GM04504 (cell line): Measurements from ENCODE around the gene NPDC1.
A peak's percentile ranks its signal among the peaks of the same experiment; 100 is the strongest.

Source experiments
- DNase-seq: peaks from one replicate; pipeline ENCODE4 v3.0.0-alpha.2; 2012; ENCODE audit warnings: low read depth

The NPDC1 gene

DNA sequence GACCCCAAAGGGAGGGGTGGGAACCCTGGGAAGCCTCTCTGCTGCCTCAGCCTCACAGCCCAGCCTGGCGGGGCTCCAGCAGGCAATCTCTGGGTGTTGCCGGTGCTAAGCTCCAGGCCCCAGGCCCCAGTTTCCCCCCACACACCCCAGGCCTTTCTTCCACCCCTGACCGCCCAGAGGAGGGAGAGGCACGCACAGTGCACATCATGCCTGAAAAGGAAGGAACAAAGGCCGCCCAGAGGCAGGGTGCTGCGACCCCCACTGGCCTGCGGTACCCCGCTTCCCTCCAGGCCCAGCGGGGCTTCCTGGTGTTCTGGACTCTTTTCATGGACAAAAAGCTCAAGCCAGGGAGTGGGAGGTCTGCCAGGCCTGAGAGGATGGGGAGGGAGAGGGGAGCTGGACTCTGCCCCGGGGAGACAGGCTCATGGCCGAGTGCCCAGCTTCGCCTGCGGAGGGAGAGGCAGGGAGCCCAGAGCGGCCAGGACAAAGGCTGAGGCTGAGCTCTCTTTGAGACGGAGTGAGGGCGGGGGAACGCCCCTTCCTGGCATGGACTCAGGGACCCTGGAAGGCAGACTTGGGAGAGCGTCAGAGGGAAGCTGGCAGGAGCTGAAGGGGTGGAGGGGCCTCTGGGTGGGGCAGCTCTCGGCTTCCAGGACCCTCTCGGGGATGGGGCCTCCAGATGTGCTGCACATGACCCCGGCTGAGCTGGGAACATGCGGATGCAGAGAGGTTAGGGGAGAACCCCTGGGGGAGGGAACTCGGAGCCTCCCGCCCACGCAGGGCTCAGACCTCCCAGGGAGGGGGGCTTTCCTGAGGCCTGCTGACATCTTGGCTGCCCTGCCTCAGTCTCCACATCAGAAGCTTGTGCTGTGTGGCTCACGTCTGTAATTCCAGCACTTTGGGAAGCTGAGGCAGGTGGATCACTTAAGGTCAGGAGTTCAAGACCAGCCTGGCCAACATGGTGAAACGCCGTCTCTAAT lies 9.7 kb upstream of the NPDC1 start:
- peak; percentile 52 for DNase-seq

DNA sequence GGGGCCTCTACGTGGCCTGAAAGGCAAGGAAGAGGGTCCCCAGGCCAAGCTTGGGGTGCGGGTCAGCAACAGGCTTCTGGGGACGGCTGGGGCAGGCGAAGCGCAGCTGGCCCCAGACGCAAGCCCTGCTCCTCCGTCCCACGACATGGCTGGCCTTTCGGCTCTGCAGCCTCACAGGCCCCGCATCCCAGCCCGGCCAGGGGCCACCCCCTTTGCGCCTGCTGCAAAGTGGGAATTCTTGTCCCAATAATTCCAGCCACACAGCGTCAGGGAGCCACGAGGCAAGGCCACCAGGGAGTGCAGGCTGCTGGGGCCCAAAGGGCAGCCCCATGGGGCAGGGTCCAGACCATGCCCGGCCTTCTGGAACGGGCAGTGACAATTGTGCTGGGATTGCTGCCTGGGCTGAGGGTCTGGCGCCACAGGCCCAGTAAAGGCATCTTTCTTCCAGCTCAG lies 9.0 kb upstream of the NPDC1 start:
- DNase-seq, result no peak

DNA sequence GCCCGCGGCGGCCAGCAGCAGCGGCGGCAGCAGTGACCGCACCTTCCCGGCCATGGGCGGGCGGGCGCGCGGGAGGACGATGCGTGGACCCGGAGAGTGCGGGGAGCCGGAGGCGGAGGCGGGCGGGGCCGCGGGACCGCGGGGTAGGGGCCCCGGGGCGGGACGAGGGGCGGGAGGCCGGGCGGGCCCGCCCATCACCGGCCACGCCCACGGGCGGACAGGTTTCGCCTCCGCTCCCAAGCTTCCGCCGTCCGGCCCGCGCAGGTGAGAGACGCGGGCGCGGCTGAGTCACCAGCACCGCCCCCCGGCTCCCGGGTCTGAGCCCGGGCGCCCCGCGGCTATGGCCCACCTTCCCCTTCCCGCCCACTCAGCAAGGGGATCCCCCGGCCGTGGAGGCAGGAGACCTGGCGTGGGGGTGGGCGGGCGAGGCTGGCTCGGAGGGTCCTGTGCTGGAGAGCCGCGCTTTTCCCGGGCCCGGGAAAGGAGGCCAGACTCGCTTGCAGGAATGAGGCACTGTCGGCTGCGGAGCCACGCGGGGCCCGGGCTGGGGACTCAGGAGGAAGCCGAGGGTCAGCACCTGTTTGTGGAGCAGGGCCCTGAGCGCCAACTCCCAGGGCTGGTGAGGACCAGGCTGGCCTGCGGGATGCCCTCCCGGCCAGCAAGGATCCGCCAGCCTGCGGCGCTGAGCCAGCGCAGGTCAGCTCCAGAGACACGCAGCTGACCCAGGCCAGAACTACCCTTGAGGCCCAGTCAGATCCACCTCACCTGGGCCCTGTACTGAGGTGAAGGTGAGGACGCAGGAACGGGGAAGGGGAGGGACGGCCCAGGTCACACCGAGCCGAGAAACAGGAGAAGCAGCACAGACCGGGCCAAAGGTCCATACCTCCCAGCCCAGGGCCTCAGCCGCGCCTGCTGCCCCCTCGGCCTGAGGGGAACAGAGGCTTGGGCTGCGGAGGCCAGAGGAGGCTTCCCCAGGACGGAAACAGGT lies 8.3 kb upstream of the NPDC1 start, which contains the start of gene ENTPD2:
ENTPD2 (minus strand) TSS at position 118 of the 988 bp plus-strand sequence; CDS start at position 54, 64 bp downstream.
- DNase-seq, result no peak

DNA sequence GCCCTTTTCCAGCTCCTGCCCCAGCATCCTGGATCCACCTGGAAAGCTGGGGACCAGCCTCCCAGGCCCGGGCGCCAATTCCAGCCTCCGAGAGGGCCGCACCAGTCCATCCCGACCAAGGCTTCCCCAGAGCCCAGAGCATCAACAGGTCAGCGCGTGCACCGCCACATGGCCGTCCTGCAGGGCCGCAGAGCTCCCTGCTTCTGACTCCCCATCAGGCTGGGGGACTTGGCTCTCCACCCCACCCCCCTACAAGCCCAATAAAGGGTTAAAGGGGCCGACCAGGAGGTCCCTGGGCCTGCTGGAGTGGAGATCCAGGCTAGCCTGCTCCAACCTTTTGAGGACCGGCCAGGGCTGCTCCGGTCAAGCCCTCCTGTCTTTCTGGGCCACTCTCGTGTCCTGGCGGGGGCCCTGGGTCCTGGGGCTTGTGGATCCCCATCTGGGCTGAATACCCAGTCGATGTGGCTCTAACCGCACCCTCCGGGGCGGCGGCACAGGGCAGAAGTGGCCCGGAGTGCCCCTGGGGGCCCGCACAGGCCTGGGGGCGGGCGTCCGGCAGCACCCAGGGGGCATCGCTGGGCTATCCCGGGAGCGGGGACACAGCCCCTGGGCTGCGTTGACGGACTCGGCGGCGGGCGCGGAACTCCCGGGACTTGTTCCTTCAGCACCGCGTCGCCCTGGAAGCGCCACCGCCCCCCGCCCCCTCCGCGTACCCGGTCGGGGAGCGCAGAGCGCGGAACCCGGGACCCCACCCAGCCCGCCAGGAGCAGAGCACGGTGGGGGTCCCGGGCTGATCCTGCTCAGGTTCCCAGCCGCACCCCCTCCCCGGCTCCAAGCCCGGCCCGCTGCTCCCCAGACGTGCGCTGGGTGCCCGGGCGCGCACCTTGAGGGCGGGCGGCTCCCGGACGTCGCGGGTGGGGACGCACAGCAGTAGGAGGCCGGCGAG lies 7.3 kb upstream of the NPDC1 start:
- no peak for DNase-seq

DNA sequence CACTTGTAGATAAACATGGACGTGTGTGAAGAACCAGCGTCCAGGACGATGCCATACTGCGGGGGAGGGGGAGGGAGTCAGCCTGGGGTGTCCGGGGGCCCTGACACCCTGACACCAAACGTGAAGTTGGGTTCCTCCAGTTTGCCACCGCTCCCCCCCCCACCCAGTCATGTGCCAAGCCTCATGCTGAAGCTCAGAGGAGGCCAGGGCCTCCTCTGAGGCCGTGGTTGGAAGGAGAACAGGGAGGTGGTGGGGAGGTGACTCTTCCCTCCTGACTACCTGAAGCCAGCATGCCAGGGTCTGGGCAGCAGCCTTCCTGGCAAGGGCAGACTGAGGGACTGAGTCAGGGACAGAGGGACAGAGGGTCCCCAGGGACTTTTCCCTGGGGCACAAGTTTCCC lies 6.3 kb upstream of the NPDC1 start:
- DNase-seq, result no peak

DNA sequence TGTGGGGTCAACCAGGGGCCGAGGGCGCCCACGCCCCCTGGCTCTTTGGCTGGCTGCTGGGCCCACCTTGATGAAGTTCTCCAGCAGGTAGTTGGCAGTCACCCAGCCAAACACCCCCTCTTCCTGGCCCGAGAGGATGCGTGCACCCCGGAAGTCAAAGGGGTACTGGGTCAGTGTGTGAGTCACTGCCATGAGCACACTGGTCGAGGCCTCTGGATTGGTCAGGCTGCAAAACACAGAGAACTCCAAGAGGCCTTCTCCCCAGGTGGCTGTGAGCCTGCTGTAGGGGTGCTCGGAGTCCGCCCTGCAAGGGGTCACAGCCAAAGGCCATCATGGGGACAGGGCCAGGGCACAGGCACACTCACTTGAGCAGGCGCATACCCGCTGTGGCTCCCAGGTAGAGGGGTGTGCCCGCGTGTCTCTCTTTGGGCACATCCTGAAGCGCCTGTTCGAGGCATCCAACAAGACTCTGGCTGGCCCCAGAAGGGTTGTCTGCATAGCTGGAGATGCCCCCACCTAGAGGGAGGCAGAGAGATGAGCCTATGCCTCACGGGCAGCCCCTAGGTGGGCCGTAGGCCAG lies 5.3 kb upstream of the NPDC1 start:
- no peak for DNase-seq

DNA sequence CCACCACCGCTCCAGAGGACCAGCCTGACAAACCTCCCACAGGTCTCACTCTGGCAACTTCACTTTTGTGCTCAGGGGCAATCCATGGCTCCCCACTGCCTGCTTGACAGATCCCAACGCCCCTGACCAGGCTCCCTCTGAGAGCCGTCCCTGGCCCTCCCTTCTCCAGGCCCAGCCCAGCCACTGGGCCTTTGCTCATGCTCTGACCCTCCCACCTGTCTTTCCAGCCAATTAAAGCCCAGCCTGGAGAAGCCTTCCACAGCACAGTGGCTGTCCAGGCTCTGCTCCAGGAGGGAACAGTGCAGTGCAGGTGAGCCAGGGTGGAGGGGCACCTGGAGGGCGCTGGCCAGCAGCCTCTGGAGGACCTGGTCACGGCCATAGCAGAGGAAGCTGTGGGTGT lies 4.6 kb upstream of the NPDC1 start:
- DNase-seq, result no peak

DNA sequence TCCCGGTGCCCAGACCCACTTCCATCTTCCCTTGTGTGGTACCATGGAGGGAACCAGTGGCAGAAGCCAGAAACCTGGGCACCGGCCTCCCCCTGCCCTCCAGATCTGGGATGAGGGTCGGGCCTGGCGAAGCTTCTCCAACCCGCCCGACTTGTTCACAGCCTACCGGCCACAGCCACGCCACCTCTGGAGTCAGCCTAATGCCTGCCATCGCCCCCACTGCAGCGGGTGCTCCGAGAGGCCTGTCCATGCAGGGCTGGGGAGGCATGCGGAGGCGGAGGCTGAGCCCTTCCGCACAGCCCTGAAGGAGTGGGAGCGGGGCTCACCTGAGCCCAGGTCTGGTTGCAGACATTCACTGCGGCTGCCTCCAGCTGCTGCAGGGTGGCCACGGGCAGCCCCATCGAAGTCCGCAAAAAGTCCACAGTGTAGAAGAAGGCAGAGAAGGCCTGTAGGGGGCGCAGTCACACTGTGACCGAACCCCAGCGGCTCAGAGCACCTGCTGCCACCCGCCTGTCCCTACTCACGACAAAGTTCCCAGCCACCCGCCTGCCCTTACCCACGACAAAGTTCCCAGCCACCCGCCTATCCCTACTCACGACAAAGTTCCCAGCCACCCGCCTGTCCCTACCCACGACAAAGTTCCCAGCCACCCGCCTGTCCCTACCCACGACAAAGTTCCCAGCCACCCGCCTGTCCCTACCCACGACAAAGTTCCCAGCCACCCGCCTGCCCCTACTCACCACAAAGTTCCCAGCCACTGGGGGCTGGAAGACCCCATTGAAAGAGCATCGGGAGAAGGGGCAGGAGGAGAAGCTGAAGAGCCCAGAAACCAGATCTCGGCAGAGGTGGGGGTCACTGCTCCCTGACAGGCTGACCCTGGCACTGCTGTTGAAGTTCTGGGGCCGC lies 3.8 kb upstream of the NPDC1 start:
- DNase-seq, result no peak

DNA sequence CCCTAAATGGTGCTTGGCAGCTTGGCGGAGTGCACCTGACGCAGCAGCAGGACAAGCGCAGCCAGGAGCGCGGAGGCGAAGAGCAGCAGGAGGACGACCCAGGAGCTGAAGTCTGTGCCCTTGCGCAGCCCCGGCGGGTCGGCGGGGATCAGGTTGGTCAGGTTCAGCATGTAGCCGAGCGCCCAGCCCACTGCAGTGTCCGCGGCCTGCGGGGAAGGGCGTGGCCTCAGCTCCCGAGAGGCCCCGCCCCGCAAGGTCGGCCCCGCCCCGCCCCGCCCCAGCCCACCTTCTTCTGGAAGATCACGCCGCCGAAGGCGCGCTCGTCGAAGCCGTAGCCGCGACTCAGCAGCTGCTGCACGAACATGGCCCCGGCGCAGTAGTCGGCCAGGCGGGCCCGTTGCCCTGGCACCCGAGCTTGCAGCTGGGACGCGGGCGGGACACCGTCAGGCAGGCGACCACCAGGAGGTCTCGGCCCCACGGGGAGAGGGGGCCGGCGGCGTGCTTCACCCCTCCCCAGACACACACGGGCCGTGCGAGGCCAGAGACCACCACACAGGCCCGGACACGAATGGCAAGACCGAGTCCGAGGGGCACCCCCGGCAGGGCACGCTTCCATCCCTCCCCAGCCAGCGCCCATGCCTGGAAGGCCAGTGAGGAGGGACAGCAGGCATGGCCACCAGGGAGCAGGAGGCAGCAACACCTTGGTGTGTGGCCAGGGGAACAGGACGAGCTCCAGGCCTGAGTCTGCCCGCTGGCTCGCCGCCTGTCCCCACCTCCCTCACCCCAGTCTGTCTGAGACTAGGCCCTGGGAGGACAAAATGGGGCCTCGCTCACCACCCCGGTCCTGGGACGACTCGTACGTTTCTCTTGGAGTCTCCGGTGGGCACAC lies 2.9 kb upstream of the NPDC1 start:
- DNase-seq, result no peak

DNA sequence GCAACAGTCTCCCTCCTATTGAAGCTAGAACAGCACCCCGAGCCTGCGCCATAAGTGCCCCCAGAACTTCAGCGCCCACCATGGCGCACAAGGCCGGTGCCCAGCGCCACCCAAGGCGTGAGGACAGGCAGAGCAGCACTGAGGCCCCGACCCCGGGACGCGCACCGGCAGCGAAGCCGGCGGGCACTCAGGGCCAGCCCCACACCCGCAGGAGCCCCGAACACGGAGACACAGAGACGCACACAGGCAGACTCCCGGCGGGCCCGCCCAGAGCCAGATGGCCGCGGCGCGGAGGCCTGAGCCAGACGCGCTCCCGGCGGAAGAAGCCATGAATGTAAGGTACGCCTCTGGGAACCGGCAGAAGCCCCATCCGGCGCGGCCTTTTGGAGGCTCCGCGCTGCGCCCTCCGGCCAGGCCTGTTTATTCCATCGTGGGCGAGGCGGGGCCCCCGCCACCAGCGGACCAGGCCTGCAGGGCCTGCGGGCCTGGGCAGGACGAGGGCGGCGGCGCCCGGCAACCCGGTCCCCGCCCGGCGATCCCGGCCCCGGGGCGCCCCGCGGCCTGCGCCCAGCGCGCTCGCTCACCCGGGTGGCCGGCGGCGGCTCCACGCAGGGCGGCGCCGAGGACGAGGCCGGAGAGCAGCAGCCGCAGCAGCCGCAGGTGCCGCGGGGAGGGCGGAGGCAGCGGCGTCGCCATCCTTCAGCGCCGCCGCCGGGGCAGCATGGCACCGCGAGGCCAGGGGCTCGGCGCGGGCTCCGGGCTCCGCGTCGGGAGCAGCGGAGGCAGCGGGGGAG lies 486 bp downstream of the NPDC1 start:
- no peak for DNase-seq

DNA sequence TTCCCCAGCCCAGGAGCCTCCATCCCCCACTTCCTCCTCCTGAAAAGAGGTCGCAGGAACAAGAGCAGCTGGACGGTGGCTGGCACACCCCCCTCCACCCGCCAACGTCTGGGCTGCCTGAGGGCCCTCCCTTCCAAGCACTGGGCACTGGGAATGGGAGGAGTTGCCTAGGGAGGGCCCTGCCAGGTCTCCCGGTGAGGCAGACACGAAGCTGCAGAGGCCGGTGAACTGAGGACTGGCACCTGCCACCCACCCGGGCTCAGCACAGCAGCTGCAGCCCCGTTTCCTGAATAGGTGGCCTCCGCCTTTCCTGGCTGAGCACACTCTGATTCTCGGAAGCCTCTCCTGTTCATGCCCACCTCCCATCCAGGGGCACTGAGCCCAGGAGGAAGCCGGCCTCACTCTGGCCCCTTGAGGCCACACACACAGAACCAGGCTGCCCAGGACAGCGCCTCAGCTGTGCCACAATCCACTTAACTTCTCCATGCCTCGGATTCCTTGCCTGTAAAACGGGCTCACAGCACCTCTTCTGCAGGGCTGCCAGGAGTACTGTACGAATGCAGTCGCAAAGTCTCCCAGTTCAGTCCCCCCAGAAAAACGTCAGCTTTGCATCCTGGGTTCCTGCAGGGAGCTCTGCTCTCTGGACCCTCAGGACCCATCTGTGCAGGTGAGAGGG lies 1.3 kb downstream of the NPDC1 start:
- DNase-seq, result no peak

DNA sequence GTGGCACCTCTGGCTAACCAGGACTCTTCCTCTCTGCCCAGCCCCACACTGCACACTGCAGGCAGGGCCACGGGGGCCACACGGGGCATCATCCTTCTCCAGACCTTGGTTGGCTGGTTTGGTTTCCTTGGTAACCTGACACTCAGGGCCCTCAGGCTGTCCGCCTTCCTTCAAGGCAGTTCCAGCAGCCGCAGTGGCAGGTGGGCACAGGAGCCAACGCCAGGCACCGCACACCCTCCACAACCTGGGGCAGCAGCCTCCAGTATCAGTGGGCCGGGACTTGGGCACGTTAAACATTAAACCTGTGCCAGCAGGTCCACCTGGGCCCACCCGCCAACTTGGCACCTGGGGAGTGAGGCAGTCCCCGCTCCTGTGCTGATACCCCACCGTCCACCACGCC lies 1.9 kb downstream of the NPDC1 start:
- no peak for DNase-seq

DNA sequence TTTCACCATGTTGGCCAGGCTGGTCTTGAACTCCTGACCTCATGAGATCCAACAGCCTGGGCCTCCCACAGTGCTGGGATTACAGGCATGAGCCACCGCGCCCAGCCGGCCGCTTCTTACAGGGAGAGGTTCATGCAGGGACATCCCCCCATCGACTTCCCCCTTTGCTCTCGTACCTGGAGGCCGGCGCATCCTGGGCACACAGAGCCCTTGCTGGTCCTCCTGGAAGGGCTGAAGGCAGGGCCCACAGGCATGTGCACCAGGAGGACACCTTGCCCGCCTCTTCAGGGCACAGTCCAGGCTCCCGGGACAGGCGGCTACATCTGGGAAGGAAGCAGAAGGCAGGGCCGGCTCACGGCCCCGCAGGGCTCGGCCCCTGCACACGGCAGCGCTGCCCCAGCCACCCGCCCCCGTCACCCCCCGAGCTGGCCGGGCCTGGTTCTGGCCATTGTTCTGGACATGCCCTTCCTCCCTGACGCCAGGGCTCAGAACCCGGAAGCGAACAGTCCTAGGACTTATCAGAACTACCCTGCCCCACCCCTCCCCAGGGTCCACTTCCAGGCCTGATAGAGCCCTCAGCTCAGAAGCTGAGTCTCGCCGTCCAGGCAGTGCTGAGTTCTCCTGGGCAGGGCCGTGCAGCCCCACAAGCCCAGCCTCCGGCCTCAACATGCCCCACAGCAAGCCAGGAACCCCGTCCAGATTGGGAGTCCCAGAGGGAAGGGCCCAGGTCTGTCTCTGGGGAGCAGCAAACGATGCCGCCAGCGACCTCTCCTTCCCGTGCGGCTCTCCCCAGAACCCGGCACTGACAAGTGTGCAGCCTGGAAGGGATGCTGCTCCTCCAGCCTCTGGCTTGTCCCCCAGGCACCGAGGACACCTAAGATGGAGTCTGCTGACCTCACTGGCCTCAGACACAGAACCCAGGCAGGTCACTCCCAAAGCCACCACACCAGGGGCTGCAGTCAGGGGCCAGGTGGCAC lies 2.9 kb downstream of the NPDC1 start:
- no peak for DNase-seq

DNA sequence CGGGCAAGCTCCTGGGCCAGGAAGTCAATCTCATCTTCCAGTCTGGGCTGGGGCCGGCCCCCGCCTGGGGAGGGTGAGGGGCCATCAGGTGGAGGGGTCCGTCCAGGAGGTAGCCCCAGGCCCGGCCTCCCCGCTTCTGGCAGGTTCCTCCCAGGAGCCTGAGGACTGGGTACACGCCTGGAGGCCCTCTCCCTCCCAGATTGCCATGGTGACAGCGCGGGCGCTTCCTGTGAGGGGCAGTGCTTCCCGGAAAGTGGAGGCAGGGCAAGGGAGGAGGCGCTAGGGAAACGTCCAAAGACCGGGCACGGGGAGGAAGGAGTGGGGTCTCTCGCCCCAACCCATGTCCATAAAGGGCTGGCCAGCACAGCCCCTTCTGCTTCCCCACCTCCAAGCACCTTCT lies 4.9 kb downstream of the NPDC1 start:
- DNase-seq, result no peak

DNA sequence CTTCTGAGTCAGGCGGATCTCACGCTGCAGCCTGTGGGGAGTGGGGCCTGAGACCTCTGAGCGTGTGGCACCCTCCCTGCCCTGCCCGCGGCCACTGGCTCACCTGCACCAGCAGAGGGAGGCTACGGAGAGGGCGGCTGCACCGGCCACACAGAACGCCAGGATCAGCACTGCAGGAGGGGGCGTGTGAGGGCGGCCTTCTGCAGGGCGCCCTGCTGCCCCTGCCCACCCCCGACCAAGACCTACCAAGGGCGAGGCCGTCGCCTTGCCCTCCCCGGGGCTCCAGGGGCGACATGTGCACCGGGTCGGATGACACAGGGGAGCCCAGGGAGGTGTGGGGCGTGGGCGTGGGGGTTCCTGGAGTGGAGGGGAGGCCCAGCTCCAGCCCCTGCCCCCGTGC lies 5.4 kb downstream of the NPDC1 start:
- no peak for DNase-seq
